Pancreas (tissue), 10 donors: ENCODE measurements around the gene CMAS. TPM values are rescaled to one million over a fixed set of nuclear protein-coding genes. Genes with fewer than 3 reads are reported as not detected.
"Not testable (repeated sequence)": the region's sequence is repeated elsewhere in the genome, so short reads cannot be mapped to it uniquely, and the experiment has no call there.

Source experiments
- ATAC-seq, 4 donors: fragments of 200-7000 bp; cut with Tn5 transposase; one replicate each; pipeline versions ENCODE4 v1.8.0 to v1.9.1; 2020; ENCODE audit warnings: mild to moderate bottlenecking in 4 of 4, moderate library complexity in 4 of 4
- DNase-seq, 6 donors: peaks; one replicate each; pipeline ENCODE4 v3.0.0-alpha.2; 2020
- FAIRE-seq: peaks from 2 replicates; lab custom pipeline; 2012; peaks lifted over from hg19 to GRCh38; lab: Jason Lieb, UNC
- H3K27ac ChIP-seq, 4 donors: fragments of 200-600 bp; sonication (generic); 1 replicate in 3 of 4; 2 replicates in 1 of 4; pipeline versions ENCODE4 v1.5.0 to v1.8.0; 2020
- H3K27me3 ChIP-seq, 4 donors: fragments of 200-600 bp; one replicate each; pipeline ENCODE4 v1.8.0; 2021
- H3K36me3 ChIP-seq, 3 donors: fragments of 200-600 bp; sonication (generic) in 1 of 3; one replicate each; pipeline versions ENCODE4 v1.5.0 to v1.8.0; 2020 to 2021
- H3K4me1 ChIP-seq, 3 donors: fragments of 200-600 bp; one replicate each; pipeline ENCODE4 v1.8.0; 2021
- H3K4me3 ChIP-seq, 4 donors: fragments of 200-600 bp; sonication (generic) in 2 of 4; one replicate each; pipeline versions ENCODE4 v1.5.0 to v1.8.0; 2020 to 2021
- H3K9me3 ChIP-seq, 4 donors: fragments of 200-600 bp; one replicate each; pipeline ENCODE4 v1.8.0; 2021
- WGBS, 2 donors: extraction: QIAGEN DNeasy Blood & Tissue Kit; methylation state at CpG; one replicate each; pipeline ENCODE4 v1.1.7; 2013; 5-methylcytosine and 5-hydroxymethylcytosine counted together
- intact Hi-C, 3 donors: fragments of 100-400 bp; cut with DNase I; formaldehyde crosslinking; loops; one replicate each; pipeline versions ENCODE4 v1.11.1 to v1.14.2; 2022
- polyA plus RNA-seq, 2 donors: library from polyadenylated mRNA; stranded (reverse); fragments of 200-250 nt; gene quantifications; one replicate each; pipeline ENCODE4 v1.2.3, GENCODE V29; 2013
- total RNA-seq, 6 donors: library from RNA; stranded (reverse); fragmentation: NEBNext Ultra II Directional in 4 of 6; extraction: Animal tissue kit (Norgen Biotek cat#: 25700) in 4 of 6; gene quantifications; one replicate each; pipeline versions ENCODE4 v1.2.1 to v1.2.4, GENCODE V29; 2021 to 2023
- TF ChIP-seq, protein P1 (sequence below), 4 donors: fragments of 200-600 bp; sonication (generic) in 3 of 4; IDR thresholded peaks; one replicate each; pipeline versions ENCODE4 v1.5.0 to v1.8.0; 2021; ENCODE audit warnings: antibody characterized with exemption in 4 of 4
- donor health status: healthy with polysubstance abuse.
- donor health status: DM: no; HTN: no; CAD: no; lungs with moderate emphysema.
- donor health status: DM: no; HTN: no; CAD: no.
- donor health status: control.
- donor health status: control.
- donor health status: Bipolar disorder and iron deficiency.
- donor health status: DM: yes; HTN: yes; CAD: no.
- donor health status: DM: no; HTN: no; CAD: no.
- donor health status: DM: no; HTN: no; CAD: no.
- donor health status: DM: yes; HTN: yes; CAD: no.

The CMAS gene
- total and polyA plus RNA-seq, 8 donors, result 10.9 to 23.6 (median 16.0) TPM

DNA sequence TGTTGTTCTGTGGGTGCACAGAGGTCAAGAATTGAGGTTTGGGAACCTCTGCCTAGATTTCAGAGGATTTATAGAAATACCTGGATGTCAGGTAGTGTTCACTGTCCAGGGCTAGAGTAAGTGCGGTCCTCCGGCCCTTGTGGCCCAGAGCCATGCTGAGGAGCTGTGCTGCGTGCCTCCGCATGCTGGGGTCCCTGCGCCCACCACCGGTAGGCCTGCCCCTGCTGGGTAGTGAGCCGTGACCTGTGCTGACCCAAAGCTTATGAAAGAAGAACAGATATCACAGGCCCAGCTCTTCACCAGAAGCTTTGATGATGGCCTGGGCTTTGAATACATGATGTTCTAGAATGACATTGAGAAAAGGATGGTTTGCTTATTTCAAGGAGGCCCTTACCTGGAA, 37.8 kb upstream of the CMAS start:
- no peaks in the 10 kb centered on the region for H3K4me1 ChIP-seq
- DNase-seq, result no peak
- ATAC-seq, result no peak
- H3K9me3 ChIP-seq, result no peaks in the 10 kb centered on the region
- no peak for FAIRE-seq
- no peak overlapping the region for H3K4me3 ChIP-seq
- H3K27me3 ChIP-seq, result no peaks in the 10 kb centered on the region
- 93 to 96% methylated on average over 7 of the region's 7 CpGs for WGBS, 2 donors
- intact Hi-C loops, result no loop called here
- TF ChIP-seq, protein P1, sequence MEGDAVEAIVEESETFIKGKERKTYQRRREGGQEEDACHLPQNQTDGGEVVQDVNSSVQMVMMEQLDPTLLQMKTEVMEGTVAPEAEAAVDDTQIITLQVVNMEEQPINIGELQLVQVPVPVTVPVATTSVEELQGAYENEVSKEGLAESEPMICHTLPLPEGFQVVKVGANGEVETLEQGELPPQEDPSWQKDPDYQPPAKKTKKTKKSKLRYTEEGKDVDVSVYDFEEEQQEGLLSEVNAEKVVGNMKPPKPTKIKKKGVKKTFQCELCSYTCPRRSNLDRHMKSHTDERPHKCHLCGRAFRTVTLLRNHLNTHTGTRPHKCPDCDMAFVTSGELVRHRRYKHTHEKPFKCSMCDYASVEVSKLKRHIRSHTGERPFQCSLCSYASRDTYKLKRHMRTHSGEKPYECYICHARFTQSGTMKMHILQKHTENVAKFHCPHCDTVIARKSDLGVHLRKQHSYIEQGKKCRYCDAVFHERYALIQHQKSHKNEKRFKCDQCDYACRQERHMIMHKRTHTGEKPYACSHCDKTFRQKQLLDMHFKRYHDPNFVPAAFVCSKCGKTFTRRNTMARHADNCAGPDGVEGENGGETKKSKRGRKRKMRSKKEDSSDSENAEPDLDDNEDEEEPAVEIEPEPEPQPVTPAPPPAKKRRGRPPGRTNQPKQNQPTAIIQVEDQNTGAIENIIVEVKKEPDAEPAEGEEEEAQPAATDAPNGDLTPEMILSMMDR (IDR thresholded peaks at IDR 0.05), result no peak
- H3K36me3 ChIP-seq, result no peaks in the 10 kb centered on the region
- H3K27ac ChIP-seq, result no peak overlapping the region

DNA sequence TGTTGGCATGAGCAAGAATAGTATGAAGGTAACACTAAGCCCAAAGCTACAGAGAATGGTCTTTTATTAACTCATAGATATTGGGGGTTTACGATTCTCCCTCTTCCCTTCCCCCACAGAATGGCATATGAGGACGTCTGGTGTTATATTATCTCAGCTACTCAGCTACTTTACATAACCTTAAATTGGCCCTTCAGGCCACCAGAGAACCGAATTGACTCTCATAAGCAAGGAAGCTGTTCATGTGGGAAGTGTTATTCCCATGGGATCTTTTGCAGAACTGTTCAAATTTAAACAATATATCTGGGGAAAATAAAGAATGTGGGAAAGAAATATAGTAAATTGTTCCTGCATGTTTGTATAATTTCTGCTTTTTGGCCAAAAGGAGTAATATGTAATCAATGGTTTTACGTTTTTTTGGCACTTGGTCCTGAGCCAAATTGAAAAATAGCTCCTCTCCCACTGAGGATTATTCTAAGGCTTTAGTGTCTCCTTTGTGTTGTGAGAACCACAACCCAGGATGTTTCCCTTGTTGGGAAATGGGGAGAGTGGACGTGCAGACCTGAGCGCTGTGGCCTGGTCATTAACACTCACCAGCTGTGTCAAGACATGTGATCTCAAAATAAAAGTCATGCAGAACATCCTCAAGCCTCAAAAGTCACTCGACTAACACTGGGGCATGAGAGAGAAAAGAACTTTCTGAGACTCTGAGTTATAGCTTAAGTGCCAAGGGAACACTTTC, 31.8 kb upstream of the CMAS start:
- DNase-seq (no peak), ATAC-seq (no peak), FAIRE-seq (no peak)
- Histone ChIP-seq H3K9me3 (no peaks in the 10 kb centered on the region), H3K27me3 (no peaks in the 10 kb centered on the region), H3K4me3 (no peak overlapping the region), H3K36me3 (no peaks in the 10 kb centered on the region), H3K27ac (no peak overlapping the region), H3K4me1 (no peaks in the 10 kb centered on the region)
- 60 to 66% methylated on average over 7 of the region's 7 CpGs for WGBS, 2 donors
- TF ChIP-seq, protein P1 (IDR thresholded peaks at IDR 0.05), result no peak
- intact Hi-C loops, result loop anchor here in 1 of 3 donors (10.0 kb wide), 1 partner anchor 309 kb away; no protein-coding TSS in a partner anchor

DNA sequence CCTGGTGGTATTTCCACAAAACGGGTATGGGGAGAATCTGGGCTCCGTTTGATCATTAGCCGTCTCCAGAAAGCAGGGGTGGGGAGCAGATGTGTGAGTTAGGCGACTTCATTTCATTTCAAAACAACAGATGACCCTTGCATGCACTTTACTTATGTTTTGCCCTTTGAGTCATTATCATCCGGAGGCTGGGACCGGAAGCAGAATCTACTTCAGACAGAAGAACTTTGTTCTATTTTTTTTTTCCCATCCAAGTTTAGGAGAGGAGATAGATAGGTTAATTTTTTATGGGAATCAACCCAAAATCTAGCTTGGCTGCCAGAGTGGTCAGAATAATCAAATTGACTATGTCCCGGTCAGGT, 31.3 kb upstream of the CMAS start:
- ATAC-seq, result no peak
- Histone ChIP-seq H3K4me3 (no peak overlapping the region), H3K4me1 (no peaks in the 10 kb centered on the region), H3K27ac (no peak overlapping the region), H3K27me3 (no peaks in the 10 kb centered on the region), H3K36me3 (no peaks in the 10 kb centered on the region), H3K9me3 (no peaks in the 10 kb centered on the region)
- 72 to 74% methylated on average over 7 of the region's 7 CpGs for WGBS, 2 donors
- intact Hi-C loops, result loop anchor here in 1 of 3 donors (10.0 kb wide), 1 partner anchor 310 kb away; no protein-coding TSS in a partner anchor
- DNase-seq, result no peak
- FAIRE-seq, result no peak
- TF ChIP-seq, protein P1 (IDR thresholded peaks at IDR 0.05), result no peak

DNA sequence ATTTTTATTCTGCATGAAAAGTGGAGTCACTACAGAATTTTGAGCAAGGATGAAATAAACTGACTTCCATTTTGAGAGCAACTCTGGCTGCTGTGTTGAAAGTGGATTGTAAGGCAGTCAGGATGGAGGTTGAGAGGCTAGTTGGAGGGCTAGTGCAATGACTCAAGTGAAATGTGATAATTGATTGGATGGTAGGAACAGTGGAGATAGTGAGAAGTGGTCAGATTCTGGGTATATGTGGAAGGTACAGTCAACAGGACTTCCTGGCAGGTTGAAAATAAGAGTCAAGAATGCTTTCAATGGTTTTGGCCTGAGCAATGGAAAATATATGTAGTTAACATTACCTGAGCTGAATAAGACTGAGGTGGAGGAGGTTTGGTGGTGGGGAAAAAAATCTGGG, 29.0 kb upstream of the CMAS start:
- FAIRE-seq (no peak), ATAC-seq (no peak), DNase-seq (no peak)
- H3K4me3 ChIP-seq, result no peak overlapping the region
- H3K27me3 ChIP-seq, result no peaks in the 10 kb centered on the region
- intact Hi-C loops, result loop anchor here in 1 of 3 donors (10.0 kb wide), 1 partner anchor 312 kb away; no protein-coding TSS in a partner anchor
- H3K4me1 ChIP-seq, result no peaks in the 10 kb centered on the region
- no peaks in the 10 kb centered on the region for H3K36me3 ChIP-seq
- H3K27ac ChIP-seq, result no peak overlapping the region
- no peaks in the 10 kb centered on the region for H3K9me3 ChIP-seq
- TF ChIP-seq, protein P1 (IDR thresholded peaks at IDR 0.05), result no peak

DNA sequence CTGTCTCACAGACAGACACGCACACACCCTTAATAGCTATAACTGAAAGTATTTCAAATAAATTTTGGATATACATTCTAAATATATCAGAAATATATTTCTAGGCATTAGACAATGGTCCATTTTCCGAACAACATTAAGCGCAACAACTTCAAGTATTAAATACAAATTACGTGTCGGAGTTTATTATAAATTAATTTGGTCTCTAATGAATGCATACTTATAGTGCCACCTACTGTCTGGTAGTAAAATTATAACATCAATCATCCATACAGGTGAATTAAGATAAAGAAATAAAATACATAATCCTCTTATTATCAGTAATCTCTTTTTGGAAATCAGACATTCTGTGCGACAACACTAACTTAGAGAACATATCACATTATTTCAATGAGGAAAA, 27.2 kb upstream of the CMAS start:
- intact Hi-C loops, result loop anchor here in 1 of 3 donors (10.0 kb wide), 1 partner anchor 314 kb away; no protein-coding TSS in a partner anchor
- H3K4me3 ChIP-seq, result no peak overlapping the region
- H3K9me3 ChIP-seq, result no peaks in the 10 kb centered on the region
- H3K27ac ChIP-seq, result no peak overlapping the region
- no peak for DNase-seq
- no peaks in the 10 kb centered on the region for H3K4me1 ChIP-seq
- 21 to 26% methylated on average over 6 of the region's 6 CpGs for WGBS, 2 donors
- ATAC-seq, result peak in 3 of 4 donors; percentile 63 to 71 (median 64)
- peak; percentile 89 for FAIRE-seq
- H3K27me3 ChIP-seq, result no peaks in the 10 kb centered on the region
- TF ChIP-seq, protein P1 (IDR thresholded peaks at IDR 0.05), result peak in 3 of 4 donors; percentile 21 to 33 (median 22)
- H3K36me3 ChIP-seq, result no peaks in the 10 kb centered on the region

DNA sequence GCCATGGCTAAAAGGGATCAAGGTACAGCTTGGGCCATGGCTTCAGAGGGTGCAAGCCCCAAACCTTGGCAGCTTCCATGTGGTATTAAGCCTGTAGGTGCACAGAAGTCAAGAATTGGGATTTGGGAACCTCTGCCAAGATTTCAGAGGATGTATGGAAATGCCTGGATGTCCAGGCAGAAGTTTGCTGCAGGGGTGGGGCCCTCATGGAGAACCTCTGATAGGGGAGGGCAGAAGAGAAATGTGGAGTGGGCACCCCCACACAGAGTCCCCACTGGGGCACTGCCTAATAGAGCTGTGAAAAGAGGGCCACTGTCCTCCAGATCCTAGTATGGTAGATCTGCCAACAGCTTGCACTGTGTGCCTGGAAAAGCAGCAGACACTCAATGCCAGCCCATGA, 22.5 kb upstream of the CMAS start:
- not testable (repeated sequence) for H3K4me1 ChIP-seq, ATAC-seq, H3K36me3 ChIP-seq, H3K9me3 ChIP-seq, DNase-seq, FAIRE-seq, H3K27me3 ChIP-seq, H3K4me3 ChIP-seq, H3K27ac ChIP-seq
- intact Hi-C loops, result loop anchor here in 1 of 3 donors (5.0 kb wide), 1 partner anchor 326 kb away; no protein-coding TSS in a partner anchor
